Uterus (tissue), 2 donors: Measurements from ENCODE around the gene HMG20A.

Experiments used
- CTCF ChIP-seq, 4 experiments: fragments of 200-600 bp in 2 of 4; fragments of 450-650 bp in 2 of 4; sonication (generic) in 2 of 4; IDR thresholded peaks; one replicate each; pipeline ENCODE4 v1.5.1; 2016 to 2019; ENCODE audit warnings: antibody characterized with exemption in 4 of 4, mild to moderate bottlenecking in 2 of 4, moderate library complexity in 1 of 4
- POLR2A ChIP-seq, 2 donors: fragments of 450-650 bp; IDR thresholded peaks; one replicate each; pipeline ENCODE4 v1.6.1; 2016; ENCODE audit warnings: antibody characterized with exemption in 2 of 2, mild to moderate bottlenecking in 1 of 2, moderate library complexity in 1 of 2

- no peak for TF ChIP-seq CTCF (IDR thresholded peaks at IDR 0.05)
- TF ChIP-seq POLR2A (IDR thresholded peaks at IDR 0.05): no peak
These were observed 66.1 kb downstream of the HMG20A start for GRCh38 chr15:77486542-77487468.
